ENCODE data around the gene FRMD8. TPM values are rescaled to one million over a fixed set of nuclear protein-coding genes. Genes with fewer than 3 reads are reported as not detected.

FRMD8 gene
- total and polyA plus RNA-seq, 4 experiments from 2014 or later = 44.1 to 71.2 (median 62.3) TPM

DNA sequence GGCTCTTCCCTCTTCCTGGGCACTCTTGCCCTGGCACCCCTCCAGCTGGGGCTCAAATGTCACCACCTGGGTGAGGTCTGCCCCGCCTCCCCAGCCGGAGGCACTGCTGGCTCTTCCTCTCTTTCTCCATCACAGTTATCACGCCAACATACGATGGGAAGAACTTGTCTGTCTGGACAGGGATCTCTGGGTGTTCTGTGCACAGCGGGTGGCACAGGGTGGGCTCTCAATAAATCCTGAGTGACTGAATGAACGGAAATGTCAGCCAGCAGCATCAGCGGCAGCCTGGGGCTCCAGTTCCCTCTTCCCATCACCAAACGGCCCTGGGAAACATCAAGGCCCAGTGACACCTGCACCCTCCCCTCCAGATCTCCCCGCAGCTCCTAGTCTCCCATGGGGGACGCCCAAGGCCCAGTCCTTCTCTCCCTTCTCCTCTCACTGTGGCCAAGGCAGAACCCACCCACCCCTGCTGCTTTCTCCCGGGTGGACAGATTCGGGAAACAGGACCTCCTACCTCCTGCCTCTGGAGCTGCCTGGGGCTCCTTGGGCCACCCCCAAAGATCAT lies 3.6 kb upstream of the FRMD8 start:
- peak overlapping the region; percentile 94 for H3K27ac ChIP-seq (ENCODE audit: low read depth, low read length)
- no peaks in the 10 kb centered on the region for H3K9me3 ChIP-seq (ENCODE audit: control insufficient read depth in 1 of 2, low read length in 2 of 2)
- CTCF ChIA-PET (ENCODE audit: partially characterized antibody) = interaction anchor here (1.0 to 6.3 kb wide), 4 partner anchors 34 to 126 kb away, joined by 3 to 75 read pairs (median 8); no protein-coding TSS in a partner anchor
- H3K36me3 Mint-ChIP-seq = peaks cover 0 to 11% of the 10 kb centered on the region in 2 donors
- H3K4me1 ChIP-seq (ENCODE audit: insufficient read depth, low read length) = peaks cover 65% of the 10 kb centered on the region
- peak overlapping the region; percentile 85 to 95 (median 91) for H3K4me3 Mint-ChIP-seq
- peak overlapping the region; percentile 96 to 100 (median 99) for H3K27ac Mint-ChIP-seq
- no peaks in the 10 kb centered on the region for H3K27me3 ChIP-seq (ENCODE audit: insufficient read depth, low read length)
- no peaks in the 10 kb centered on the region for H3K27me3 Mint-ChIP-seq
- peak overlapping the region; percentile 67 to 76 for H3K4me3 ChIP-seq (ENCODE audit: low read length in 2 of 2)
- peaks cover 6% of the 10 kb centered on the region for H3K36me3 ChIP-seq (ENCODE audit: insufficient read depth, low read length)
- H3K4me1 Mint-ChIP-seq = peaks cover 22 to 70% (median 47%) of the 10 kb centered on the region in 4 donors
- POLR2A ChIA-PET (ENCODE audit: partially characterized antibody) = interaction anchor here (0.6 to 25.9 kb wide), 14 partner anchors 8 to 194 kb away, joined by 3 to 654 read pairs (median 4); partner anchors contain the start of genes FAM89B, MALAT1, NEAT1 and SCYL1
- DNase-seq = no peak
- H3K9me3 Mint-ChIP-seq = peaks cover 0 to 1% (median 0%) of the 10 kb centered on the region in 8 donors
- intact Hi-C loops (cut with micrococcal nuclease) = loop anchor here (1.0 to 2.0 kb wide), 6 partner anchors 16 to 232 kb away; partner anchors contain the start of gene PCNX3

DNA sequence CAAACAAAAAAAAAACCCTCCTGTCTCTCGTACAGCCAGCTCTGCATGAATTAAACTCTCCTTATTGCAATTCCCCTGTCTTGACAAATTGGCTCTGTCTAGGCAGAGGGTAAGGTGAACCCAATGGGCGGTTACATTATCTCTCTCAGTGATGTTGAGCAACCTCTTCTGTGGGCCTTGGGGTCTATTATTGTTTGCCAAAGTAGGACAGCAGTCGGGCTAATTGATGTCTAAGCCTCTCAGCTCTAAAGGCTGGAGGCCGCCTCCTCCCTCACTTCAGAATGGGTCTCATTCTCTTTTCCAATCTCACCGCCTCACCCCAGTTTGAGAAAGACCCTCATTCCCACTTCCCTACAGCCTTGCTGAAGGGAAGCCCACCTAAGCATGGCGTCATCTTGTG lies 2.7 kb upstream of the FRMD8 start:
- H3K4me3 Mint-ChIP-seq = peak overlapping the region in 7 of 8 donors; percentile 61 to 90 (median 77)
- peaks cover 2 to 14% of the 10 kb centered on the region in 2 donors for H3K36me3 Mint-ChIP-seq
- Histone ChIP-seq H3K9me3 (ENCODE audit: control insufficient read depth in 1 of 2, low read length in 2 of 2) (no peaks in the 10 kb centered on the region), H3K4me3 (ENCODE audit: low read length in 2 of 2) (no peak overlapping the region), H3K27ac (ENCODE audit: low read depth, low read length) (peak overlapping the region; percentile 94), H3K27me3 (ENCODE audit: insufficient read depth, low read length) (no peaks in the 10 kb centered on the region), H3K36me3 (ENCODE audit: insufficient read depth, low read length) (peaks cover 12% of the 10 kb centered on the region), H3K4me1 (ENCODE audit: insufficient read depth, low read length) (peaks cover 74% of the 10 kb centered on the region)
- POLR2A ChIA-PET (ENCODE audit: partially characterized antibody) = interaction anchor here (0.6 to 25.9 kb wide), 7 partner anchors 28 to 141 kb away, joined by 3 to 654 read pairs (median 10); partner anchors contain the start of genes MALAT1, NEAT1 and SCYL1
- peaks cover 29 to 79% (median 54%) of the 10 kb centered on the region in 4 donors for H3K4me1 Mint-ChIP-seq
- peak overlapping the region; percentile 94 to 99 (median 98) for H3K27ac Mint-ChIP-seq
- H3K9me3 Mint-ChIP-seq = peaks cover 0 to 1% (median 0%) of the 10 kb centered on the region in 8 donors
- CTCF ChIA-PET (ENCODE audit: partially characterized antibody) = interaction anchor here (1.5 to 6.3 kb wide), 2 partner anchors 33 to 125 kb away, joined by 9 to 75 read pairs; no protein-coding TSS in a partner anchor
- H3K27me3 Mint-ChIP-seq = no peaks in the 10 kb centered on the region
- no peak for DNase-seq
- intact Hi-C loops (cut with micrococcal nuclease) = loop anchor here (2.0 kb wide), 1 partner anchor 17 kb away; no protein-coding TSS in a partner anchor

DNA sequence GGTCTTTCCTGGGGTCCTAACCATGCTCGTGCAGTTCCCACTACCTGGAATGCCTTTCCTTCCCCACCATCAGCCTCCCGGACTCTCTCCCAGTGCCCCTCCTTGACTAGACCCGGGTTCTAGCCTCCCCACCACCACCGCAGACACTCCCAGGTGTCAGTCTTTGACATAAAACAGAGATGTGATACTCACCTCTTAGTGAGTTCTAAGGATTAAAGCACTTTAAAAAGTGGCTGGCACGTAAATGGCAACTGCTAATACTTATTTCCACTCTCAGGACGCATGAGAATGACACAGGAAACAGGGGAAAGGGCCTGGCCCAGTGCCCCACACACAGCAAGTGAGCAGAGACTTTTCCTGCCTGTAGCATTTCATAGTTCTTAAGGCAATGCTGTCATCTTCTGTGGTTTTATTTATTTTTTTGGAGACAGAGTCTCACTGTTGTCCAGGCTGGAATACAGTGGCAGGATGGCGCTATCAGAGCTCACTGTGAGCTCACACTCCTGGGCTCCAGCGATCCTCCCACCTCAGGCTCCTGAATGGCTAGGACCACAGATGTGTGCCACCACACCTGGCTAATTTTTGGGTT lies 2.0 kb upstream of the FRMD8 start:
- Histone ChIP-seq H3K27me3 (ENCODE audit: insufficient read depth, low read length) (no peaks in the 10 kb centered on the region), H3K27ac (ENCODE audit: low read depth, low read length) (peak overlapping the region; percentile 94), H3K36me3 (ENCODE audit: insufficient read depth, low read length) (peaks cover 12% of the 10 kb centered on the region), H3K4me3 (ENCODE audit: low read length in 2 of 2) (no peak overlapping the region), H3K4me1 (ENCODE audit: insufficient read depth, low read length) (peaks cover 80% of the 10 kb centered on the region), H3K9me3 (ENCODE audit: control insufficient read depth in 1 of 2, low read length in 2 of 2) (no peaks in the 10 kb centered on the region)
- intact Hi-C loops (cut with micrococcal nuclease) = no loop called here
- Mint-ChIP-seq H3K27me3 (no peaks in the 10 kb centered on the region), H3K9me3 (peaks cover 0 to 1% (median 0%) of the 10 kb centered on the region in 8 donors), H3K27ac (peak overlapping the region; percentile 94 to 99 (median 98)), H3K36me3 (peaks cover 5 to 18% of the 10 kb centered on the region in 2 donors), H3K4me1 (peaks cover 31 to 85% (median 59%) of the 10 kb centered on the region in 4 donors), H3K4me3 (peak overlapping the region in 7 of 8 donors; percentile 61 to 90 (median 73))
- CTCF ChIA-PET (ENCODE audit: partially characterized antibody) = interaction anchor here (1.4 to 6.3 kb wide), 2 partner anchors 31 to 124 kb away, joined by 3 to 75 read pairs; no protein-coding TSS in a partner anchor
- peak in 3 of 5 donors; percentile 22 to 66 (median 32) for DNase-seq
- POLR2A ChIA-PET (ENCODE audit: partially characterized antibody) = interaction anchor here (0.6 to 25.9 kb wide), 5 partner anchors 9 to 120 kb away, joined by 3 to 654 read pairs (median 4); partner anchors contain the start of genes MALAT1 and NEAT1

DNA sequence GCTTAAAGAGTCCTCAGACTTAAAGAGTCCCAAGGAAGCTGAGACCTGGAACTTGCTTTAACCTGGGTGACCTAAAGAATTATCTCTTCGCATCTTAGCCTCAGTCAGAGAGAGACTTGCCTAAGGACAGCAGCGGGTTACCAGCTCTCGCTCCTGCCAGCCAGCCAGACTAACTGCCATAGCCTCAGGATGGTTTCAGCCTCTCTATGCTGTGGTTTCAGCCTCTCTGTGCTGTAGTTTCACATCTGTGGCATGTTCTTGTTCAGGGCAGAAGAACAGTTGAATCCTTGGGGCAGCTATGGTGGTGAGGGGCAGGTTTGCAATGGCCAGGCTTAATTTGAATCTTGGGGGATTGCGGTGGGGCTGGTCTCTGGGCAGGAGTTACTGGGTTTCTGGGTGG lies 2.3 kb downstream of the FRMD8 start:
- Histone ChIP-seq H3K36me3 (ENCODE audit: insufficient read depth, low read length) (peaks cover 13% of the 10 kb centered on the region), H3K4me1 (ENCODE audit: insufficient read depth, low read length) (peaks cover 73% of the 10 kb centered on the region), H3K27me3 (ENCODE audit: insufficient read depth, low read length) (no peaks in the 10 kb centered on the region), H3K4me3 (ENCODE audit: low read length in 2 of 2) (no peak overlapping the region), H3K27ac (ENCODE audit: low read depth, low read length) (peak overlapping the region; percentile 37), H3K9me3 (ENCODE audit: control insufficient read depth in 1 of 2, low read length in 2 of 2) (no peaks in the 10 kb centered on the region)
- ChIA-PET POLR2A (ENCODE audit: partially characterized antibody) (interaction anchor here (0.9 to 25.9 kb wide), 5 partner anchors 12 to 187 kb away, joined by 3 to 654 read pairs (median 10); partner anchors contain the start of genes EHBP1L1, MALAT1 and NEAT1), CTCF (ENCODE audit: partially characterized antibody) (interaction anchor here (1.4 to 4.1 kb wide), 4 partner anchors 28 to 122 kb away, joined by 3 to 29 read pairs (median 15); no protein-coding TSS in a partner anchor)
- intact Hi-C loops (cut with micrococcal nuclease) = no loop called here
- DNase-seq = no peak
- peaks cover 0 to 1% (median 0%) of the 10 kb centered on the region in 8 donors for H3K9me3 Mint-ChIP-seq
- no peaks in the 10 kb centered on the region for H3K27me3 Mint-ChIP-seq
- H3K27ac Mint-ChIP-seq = peak overlapping the region; percentile 49 to 96 (median 89)
- peaks cover 10 to 37% of the 10 kb centered on the region in 2 donors for H3K36me3 Mint-ChIP-seq
- H3K4me3 Mint-ChIP-seq = peak overlapping the region; percentile 47 to 92 (median 76)
- peaks cover 34 to 79% (median 51%) of the 10 kb centered on the region in 4 donors for H3K4me1 Mint-ChIP-seq

DNA sequence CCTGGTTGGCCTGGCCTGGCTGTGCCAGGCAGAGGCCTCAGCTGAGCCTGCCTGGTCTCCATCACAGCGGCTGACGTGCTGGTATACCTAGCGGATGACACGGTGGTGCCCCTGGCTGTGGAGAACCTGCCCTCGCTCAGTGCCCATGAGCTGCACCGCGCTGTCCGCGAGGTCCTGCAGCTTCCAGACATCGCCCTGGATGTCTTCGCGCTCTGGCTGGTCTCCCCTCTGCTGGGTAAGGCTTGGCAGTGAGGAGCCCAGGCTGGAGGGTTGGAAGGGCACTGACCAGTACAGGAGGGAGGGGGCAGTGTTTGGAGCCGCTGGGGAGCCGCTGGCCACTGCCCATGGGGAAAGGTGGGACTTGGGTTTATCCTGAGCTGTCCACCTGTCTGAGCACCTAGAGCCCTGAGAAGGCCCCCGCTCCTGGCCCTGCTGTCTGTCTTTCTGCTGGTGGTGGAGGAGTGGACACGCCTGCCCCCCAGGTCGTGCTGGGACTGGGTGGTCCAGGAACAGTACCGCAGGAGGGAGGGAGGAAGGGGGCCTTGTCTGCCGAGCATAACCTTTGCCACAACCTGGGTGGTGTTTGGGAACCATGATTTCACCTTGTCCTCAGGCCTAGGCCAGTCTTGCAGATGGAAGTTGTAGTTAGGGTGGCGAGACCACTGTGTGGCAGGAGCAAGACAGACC lies 3.0 kb downstream of the FRMD8 start:
- Histone ChIP-seq H3K9me3 (ENCODE audit: control insufficient read depth in 1 of 2, low read length in 2 of 2) (no peaks in the 10 kb centered on the region), H3K36me3 (ENCODE audit: insufficient read depth, low read length) (peaks cover 15% of the 10 kb centered on the region), H3K4me3 (ENCODE audit: low read length in 2 of 2) (no peak overlapping the region), H3K27me3 (ENCODE audit: insufficient read depth, low read length) (no peaks in the 10 kb centered on the region), H3K4me1 (ENCODE audit: insufficient read depth, low read length) (peaks cover 66% of the 10 kb centered on the region), H3K27ac (ENCODE audit: low read depth, low read length) (peak overlapping the region; percentile 8)
- Mint-ChIP-seq H3K27ac (peak overlapping the region in 6 of 7 donors; percentile 37 to 96 (median 85)), H3K4me3 (peak overlapping the region in 6 of 8 donors; percentile 47 to 83 (median 58)), H3K9me3 (peaks cover 0 to 1% (median 0%) of the 10 kb centered on the region in 8 donors), H3K36me3 (peaks cover 10 to 40% of the 10 kb centered on the region in 2 donors), H3K27me3 (no peaks in the 10 kb centered on the region), H3K4me1 (peaks cover 27 to 72% (median 44%) of the 10 kb centered on the region in 4 donors)
- intact Hi-C loops (cut with micrococcal nuclease) = no loop called here
- no peak for DNase-seq
- POLR2A ChIA-PET (ENCODE audit: partially characterized antibody) = interaction anchor here (0.9 to 25.9 kb wide), 5 partner anchors 11 to 187 kb away, joined by 3 to 654 read pairs (median 10); partner anchors contain the start of genes EHBP1L1, MALAT1 and NEAT1
- CTCF ChIA-PET (ENCODE audit: partially characterized antibody) = interaction anchor here (1.4 to 4.1 kb wide), 3 partner anchors 27 to 121 kb away, joined by 3 to 29 read pairs (median 23); no protein-coding TSS in a partner anchor

DNA sequence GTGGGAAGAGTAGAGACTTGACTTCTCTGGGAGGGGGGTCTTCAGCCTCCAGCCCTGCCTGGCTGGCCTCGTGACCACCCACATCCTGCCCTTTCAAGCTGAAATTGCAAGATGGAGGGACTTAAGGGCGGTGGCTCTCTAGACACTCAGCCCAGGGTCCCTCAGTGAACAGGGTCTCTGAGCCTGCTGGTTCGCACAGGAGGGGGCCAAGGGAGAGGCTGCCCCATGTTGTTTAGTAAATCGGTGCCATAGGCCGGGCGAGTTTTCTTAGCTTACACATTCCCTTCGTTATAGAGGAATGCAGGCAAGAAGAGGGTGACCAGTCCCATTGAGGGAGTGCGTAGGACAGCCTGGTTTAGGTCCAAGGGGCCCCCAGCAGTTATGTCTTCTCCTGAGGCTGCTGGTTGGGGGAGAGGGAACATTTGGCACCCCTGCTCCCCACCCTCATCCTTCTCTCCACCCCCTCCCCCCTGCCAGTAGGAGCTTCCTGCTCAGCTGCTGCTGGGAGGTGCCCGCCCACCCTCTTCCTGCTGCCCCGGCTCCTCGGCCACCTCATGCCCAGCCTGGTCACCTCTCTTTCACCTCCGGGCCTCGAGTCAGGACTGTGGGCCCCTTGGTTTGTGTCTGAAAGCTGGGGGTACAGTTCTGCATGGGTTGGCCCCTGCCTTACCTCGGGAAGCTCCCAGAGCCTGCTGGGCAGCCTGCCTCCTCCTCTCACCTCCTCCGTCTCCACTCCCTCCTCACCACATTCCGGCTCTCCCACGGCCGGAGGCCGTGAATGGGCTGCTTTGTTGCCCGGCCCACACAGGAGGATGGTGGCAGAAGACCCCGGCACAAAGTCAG lies 3.9 kb downstream of the FRMD8 start:
- intact Hi-C loops (cut with micrococcal nuclease) = no loop called here
- Mint-ChIP-seq H3K36me3 (peaks cover 10 to 42% of the 10 kb centered on the region in 2 donors), H3K27ac (peak overlapping the region in 6 of 7 donors; percentile 12 to 81 (median 57)), H3K9me3 (no peaks in the 10 kb centered on the region), H3K4me3 (peak overlapping the region in 4 of 8 donors; percentile 31 to 52 (median 50)), H3K27me3 (no peaks in the 10 kb centered on the region), H3K4me1 (peaks cover 19 to 63% (median 37%) of the 10 kb centered on the region in 4 donors)
- H3K27me3 ChIP-seq (ENCODE audit: insufficient read depth, low read length) = no peaks in the 10 kb centered on the region
- no peak for DNase-seq
- H3K9me3 ChIP-seq (ENCODE audit: control insufficient read depth in 1 of 2, low read length in 2 of 2) = no peaks in the 10 kb centered on the region
- no peak overlapping the region for H3K4me3 ChIP-seq (ENCODE audit: low read length in 2 of 2)
- peaks cover 57% of the 10 kb centered on the region for H3K4me1 ChIP-seq (ENCODE audit: insufficient read depth, low read length)
- peak overlapping the region; percentile 8 for H3K27ac ChIP-seq (ENCODE audit: low read depth, low read length)
- ChIA-PET POLR2A (ENCODE audit: partially characterized antibody) (interaction anchor here (1.1 to 25.9 kb wide), 7 partner anchors 8 to 114 kb away, joined by 3 to 654 read pairs (median 5); partner anchors contain the start of genes MALAT1, NEAT1 and SLC25A45), CTCF (ENCODE audit: partially characterized antibody) (interaction anchor here (1.0 to 4.1 kb wide), 2 partner anchors 25 to 26 kb away, joined by 4 to 29 read pairs; no protein-coding TSS in a partner anchor)
- H3K36me3 ChIP-seq (ENCODE audit: insufficient read depth, low read length) = peaks cover 20% of the 10 kb centered on the region
